BJ (cell line): ENCODE measurements around the gene TMEM135. TPM values are rescaled to one million over a fixed set of nuclear protein-coding genes. Genes with fewer than 3 reads are reported as not detected.
"Not testable (repeated sequence)": the region's sequence is repeated elsewhere in the genome, so short reads cannot be mapped to it uniquely, and the experiment has no call there.

Experiments used
- CTCF ChIA-PET: fragments of 350-600 bp; formaldehyde crosslinking; extraction: SDS; loops from one replicate; lab custom pipeline; 2021; ENCODE audit warnings: antibody characterized with exemption, inconsistent platforms; lab: Yijun Ruan, JAX
- POLR2A ChIA-PET: fragments of 300-600 bp; sonication (Branson Sonifier 250); formaldehyde crosslinking; extraction: SDS; loops from one replicate; lab custom pipeline; 2021; ENCODE audit warnings: antibody characterized with exemption; lab: Charles Lee
- DNase-seq: peaks from one replicate; pipeline ENCODE4 v3.0.0-alpha.2; 2011; ENCODE audit warnings: low read depth
- H3K27me3 ChIP-seq: 2 replicates; pipeline ENCODE4 v1.6.0; 2011; ENCODE audit warnings: low read length; ENCODE audit not compliant: control insufficient read depth, insufficient read depth
- H3K36me3 ChIP-seq: 2 replicates; pipeline ENCODE4 v1.5.1; 2011; ENCODE audit warnings: low read length; ENCODE audit not compliant: control insufficient read depth, insufficient read depth
- H3K4me3 ChIP-seq: 2 replicates; pipeline ENCODE4 v1.5.1; 2011; ENCODE audit warnings: low read depth, mild to moderate bottlenecking, control low read depth, low read length
- polyA plus RNA-seq: library from polyadenylated mRNA; depleted of rRNA; stranded (reverse); fragments of >200 nt; gene quantifications from 2 replicates; pipeline ENCODE4 v1.2.3, GENCODE V29; 2011
- TF ChIP-seq, protein P1 (sequence below): IDR thresholded peaks from 2 replicates; pipeline ENCODE4 v1.5.1; 2011; ENCODE audit warnings: low read depth, mild to moderate bottlenecking, control low read depth, inconsistent platforms, low read length, moderate library complexity; ENCODE audit not compliant: insufficient read depth

The TMEM135 gene
- polyA plus RNA-seq, 1 experiment = 4.6 TPM

DNA sequence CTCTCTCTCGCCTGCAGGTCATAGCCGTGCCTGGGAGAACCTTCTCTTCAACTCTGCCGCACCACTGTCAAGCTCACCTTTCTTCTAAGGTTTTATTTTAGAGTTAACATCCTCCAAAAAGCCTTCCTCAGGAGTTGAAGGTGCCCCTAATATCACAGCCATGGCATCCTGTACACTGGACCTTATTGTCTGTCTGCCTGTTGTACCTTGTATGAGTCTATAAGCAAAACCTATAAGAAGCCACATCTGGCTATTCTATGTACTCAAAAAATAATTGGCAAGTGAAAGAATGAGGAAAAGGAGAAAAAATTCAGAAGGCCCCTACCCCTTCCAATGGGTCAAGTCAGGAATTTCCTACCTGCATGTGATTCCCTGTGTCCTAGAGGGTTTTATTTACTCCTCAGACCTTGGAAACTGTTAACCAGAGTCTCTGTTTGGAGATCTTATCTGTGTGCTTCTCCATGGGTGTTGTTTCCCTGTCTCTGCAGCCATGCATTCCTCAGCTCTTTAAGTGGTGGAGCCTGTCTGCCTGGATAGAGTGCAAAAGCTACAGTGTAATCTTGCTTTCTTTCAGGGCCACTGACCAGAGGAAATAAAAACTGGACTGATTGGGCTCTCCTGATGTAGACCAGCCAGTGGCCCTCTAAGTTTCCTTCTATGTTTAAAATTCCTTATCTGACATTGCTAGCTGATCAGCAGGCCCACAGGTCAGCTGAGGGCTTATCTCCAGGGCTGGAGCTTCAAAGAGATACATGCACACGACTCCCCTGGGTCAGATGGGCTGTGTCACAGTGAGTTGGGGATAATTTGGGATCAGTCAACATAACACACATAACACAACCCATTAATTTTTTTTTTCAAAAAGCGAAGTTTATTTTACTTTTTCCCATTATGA lies 37.6 kb upstream of the TMEM135 start:
- DNase-seq = no peak
- TF ChIP-seq, protein P1, sequence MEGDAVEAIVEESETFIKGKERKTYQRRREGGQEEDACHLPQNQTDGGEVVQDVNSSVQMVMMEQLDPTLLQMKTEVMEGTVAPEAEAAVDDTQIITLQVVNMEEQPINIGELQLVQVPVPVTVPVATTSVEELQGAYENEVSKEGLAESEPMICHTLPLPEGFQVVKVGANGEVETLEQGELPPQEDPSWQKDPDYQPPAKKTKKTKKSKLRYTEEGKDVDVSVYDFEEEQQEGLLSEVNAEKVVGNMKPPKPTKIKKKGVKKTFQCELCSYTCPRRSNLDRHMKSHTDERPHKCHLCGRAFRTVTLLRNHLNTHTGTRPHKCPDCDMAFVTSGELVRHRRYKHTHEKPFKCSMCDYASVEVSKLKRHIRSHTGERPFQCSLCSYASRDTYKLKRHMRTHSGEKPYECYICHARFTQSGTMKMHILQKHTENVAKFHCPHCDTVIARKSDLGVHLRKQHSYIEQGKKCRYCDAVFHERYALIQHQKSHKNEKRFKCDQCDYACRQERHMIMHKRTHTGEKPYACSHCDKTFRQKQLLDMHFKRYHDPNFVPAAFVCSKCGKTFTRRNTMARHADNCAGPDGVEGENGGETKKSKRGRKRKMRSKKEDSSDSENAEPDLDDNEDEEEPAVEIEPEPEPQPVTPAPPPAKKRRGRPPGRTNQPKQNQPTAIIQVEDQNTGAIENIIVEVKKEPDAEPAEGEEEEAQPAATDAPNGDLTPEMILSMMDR = no peak
- H3K4me3 ChIP-seq = no peak overlapping the region
- no peaks in the 10 kb centered on the region for H3K36me3 ChIP-seq
- no peaks in the 10 kb centered on the region; the same call in 1 of the 2 replicates for H3K27me3 ChIP-seq
- POLR2A ChIA-PET = interaction anchor here (0.6 kb wide), 1 partner anchor 10 kb away, joined by 4 read pairs; no protein-coding TSS in a partner anchor
- CTCF ChIA-PET = interaction anchor here (0.6 to 1.0 kb wide), 2 partner anchors 291 to 324 kb away, joined by 3 to 6 read pairs; no protein-coding TSS in a partner anchor

GRCh38 chr11:87002918-87003317 lies 34.8 kb upstream of the TMEM135 start:
- DNase-seq = no peak
- Histone ChIP-seq H3K4me3 (no peak overlapping the region), H3K36me3 (no peaks in the 10 kb centered on the region), H3K27me3 (no peaks in the 10 kb centered on the region; the same call in 1 of the 2 replicates)
- ChIA-PET CTCF (interaction anchor here (1.4 to 2.8 kb wide), 2 partner anchors 8 to 11 kb away, joined by 3 to 11 read pairs; no protein-coding TSS in a partner anchor), POLR2A (interaction anchor here (0.6 kb wide), 1 partner anchor 1172 kb away, joined by 3 read pairs; the partner anchor contains the start of gene RAB38)
- TF ChIP-seq, protein P1 = no peak

- CTCF ChIA-PET = interaction anchor here (0.7 to 2.8 kb wide), 2 partner anchors 9 to 11 kb away, joined by 4 to 11 read pairs; no protein-coding TSS in a partner anchor
- POLR2A ChIA-PET = not testable (repeated sequence)
Measured at GRCh38 chr11:87004281-87004680, 33.5 kb upstream of the TMEM135 start.

GRCh38 chr11:87005569-87005921 lies 32.2 kb upstream of the TMEM135 start:
- no peaks in the 10 kb centered on the region; the same call in 1 of the 2 replicates for H3K27me3 ChIP-seq
- TF ChIP-seq, protein P1 = no peak
- no peaks in the 10 kb centered on the region for H3K36me3 ChIP-seq
- ChIA-PET POLR2A (no interaction called here), CTCF (interaction anchor here (0.6 to 2.8 kb wide), 3 partner anchors 11 to 285 kb away, joined by 3 to 11 read pairs (median 3); no protein-coding TSS in a partner anchor)
- no peak overlapping the region for H3K4me3 ChIP-seq
- DNase-seq = no peak

More at GRCh38 chr11:87004281-87004680, 33.5 kb upstream of the TMEM135 start:
- not testable (repeated sequence) for H3K27me3 ChIP-seq, H3K36me3 ChIP-seq, H3K4me3 ChIP-seq, DNase-seq

GRCh38 chr11:87006035-87006434 lies 31.7 kb upstream of the TMEM135 start:
- no peak for DNase-seq
- TF ChIP-seq, protein P1 = no peak
- POLR2A ChIA-PET = no interaction called here
- CTCF ChIA-PET = interaction anchor here (0.6 to 0.7 kb wide), 2 partner anchors 54 to 285 kb away, joined by 3 read pairs; no protein-coding TSS in a partner anchor
- Histone ChIP-seq H3K4me3 (no peak overlapping the region), H3K27me3 (no peaks in the 10 kb centered on the region; the same call in 1 of the 2 replicates), H3K36me3 (no peaks in the 10 kb centered on the region)
